Cardiac fibroblast (primary cell): Measurements from ENCODE around the gene CCDC149.
A peak's percentile ranks its signal among the peaks of the same experiment; 100 is the strongest.

ENCODE experiments used
- DNase-seq, 2 donors: peaks; one replicate each; pipeline versions ENCODE4 v3.0.0 to v3.0.0-alpha.2; 2010; ENCODE audit warnings: low read depth in 2 of 2
- H3K4me3 ChIP-seq, 2 donors: replicated peaks in 1 of 2; 1 replicate in 1 of 2; 2 replicates in 1 of 2; pipeline ENCODE4 v1.5.1; 2011; ENCODE audit warnings: low read depth in 2 of 2, low read length in 2 of 2, mild to moderate bottlenecking in 2 of 2, moderate library complexity in 1 of 2
- TF ChIP-seq, protein P1 (sequence below): IDR thresholded peaks from one replicate; pipeline ENCODE4 v1.5.1; 2011; ENCODE audit warnings: low read depth, mild to moderate bottlenecking, low read length, inconsistent platforms

The CCDC149 gene

DNA sequence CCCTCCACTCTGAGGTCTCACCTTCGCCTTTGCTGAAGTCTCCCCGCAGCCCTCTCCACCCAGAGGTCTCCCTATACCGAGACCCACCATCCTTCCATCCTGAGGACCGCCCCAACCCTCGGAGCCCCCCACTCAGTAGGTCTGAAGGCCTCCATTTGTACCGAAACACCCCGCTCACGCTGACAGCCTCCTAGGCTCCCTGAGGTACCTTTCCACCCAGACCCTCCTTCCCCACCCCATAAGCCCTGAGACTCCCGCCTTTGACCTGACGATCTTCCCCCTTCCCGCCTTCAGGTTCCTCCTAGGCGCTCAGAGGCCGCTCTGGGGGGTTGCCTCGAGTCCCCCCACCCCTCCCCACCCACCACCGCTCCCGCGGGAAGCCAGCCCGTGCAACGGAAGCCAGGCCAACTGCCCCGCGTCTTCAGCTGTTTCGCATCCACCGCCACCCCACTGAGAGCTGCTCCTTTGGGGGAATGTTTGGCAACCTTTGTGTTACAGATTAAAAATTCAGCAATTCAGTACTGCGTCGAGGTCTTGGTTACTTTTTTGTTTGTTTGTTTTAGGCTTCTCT is 112.4 kb downstream of the CCDC149 start:
- DNase-seq: peak in 1 of 2 donors; percentile 36
- H3K4me3 ChIP-seq: peak overlapping the region; percentile 6 to 30
- TF ChIP-seq, protein P1, sequence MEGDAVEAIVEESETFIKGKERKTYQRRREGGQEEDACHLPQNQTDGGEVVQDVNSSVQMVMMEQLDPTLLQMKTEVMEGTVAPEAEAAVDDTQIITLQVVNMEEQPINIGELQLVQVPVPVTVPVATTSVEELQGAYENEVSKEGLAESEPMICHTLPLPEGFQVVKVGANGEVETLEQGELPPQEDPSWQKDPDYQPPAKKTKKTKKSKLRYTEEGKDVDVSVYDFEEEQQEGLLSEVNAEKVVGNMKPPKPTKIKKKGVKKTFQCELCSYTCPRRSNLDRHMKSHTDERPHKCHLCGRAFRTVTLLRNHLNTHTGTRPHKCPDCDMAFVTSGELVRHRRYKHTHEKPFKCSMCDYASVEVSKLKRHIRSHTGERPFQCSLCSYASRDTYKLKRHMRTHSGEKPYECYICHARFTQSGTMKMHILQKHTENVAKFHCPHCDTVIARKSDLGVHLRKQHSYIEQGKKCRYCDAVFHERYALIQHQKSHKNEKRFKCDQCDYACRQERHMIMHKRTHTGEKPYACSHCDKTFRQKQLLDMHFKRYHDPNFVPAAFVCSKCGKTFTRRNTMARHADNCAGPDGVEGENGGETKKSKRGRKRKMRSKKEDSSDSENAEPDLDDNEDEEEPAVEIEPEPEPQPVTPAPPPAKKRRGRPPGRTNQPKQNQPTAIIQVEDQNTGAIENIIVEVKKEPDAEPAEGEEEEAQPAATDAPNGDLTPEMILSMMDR: no peak

DNA sequence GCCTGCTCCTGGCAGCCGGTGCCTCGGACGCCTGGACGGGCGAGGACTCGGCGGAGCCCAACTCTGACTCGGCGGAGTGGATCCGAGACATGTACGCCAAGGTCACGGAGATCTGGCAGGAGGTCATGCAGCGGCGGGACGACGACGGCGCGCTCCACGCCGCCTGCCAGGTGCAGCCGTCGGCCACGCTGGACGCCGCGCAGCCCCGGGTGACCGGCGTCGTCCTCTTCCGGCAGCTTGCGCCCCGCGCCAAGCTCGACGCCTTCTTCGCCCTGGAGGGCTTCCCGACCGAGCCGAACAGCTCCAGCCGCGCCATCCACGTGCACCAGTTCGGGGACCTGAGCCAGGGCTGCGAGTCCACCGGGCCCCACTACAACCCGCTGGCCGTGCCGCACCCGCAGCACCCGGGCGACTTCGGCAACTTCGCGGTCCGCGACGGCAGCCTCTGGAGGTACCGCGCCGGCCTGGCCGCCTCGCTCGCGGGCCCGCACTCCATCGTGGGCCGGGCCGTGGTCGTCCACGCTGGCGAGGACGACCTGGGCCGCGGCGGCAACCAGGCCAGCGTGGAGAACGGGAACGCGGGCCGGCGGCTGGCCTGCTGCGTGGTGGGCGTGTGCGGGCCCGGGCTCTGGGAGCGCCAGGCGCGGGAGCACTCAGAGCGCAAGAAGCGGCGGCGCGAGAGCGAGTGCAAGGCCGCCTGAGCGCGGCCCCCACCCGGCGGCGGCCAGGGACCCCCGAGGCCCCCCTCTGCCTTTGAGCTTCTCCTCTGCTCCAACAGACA is 113.1 kb downstream of the CCDC149 start:
- TF ChIP-seq, protein P1: no peak
- DNase-seq: no peak

DNA sequence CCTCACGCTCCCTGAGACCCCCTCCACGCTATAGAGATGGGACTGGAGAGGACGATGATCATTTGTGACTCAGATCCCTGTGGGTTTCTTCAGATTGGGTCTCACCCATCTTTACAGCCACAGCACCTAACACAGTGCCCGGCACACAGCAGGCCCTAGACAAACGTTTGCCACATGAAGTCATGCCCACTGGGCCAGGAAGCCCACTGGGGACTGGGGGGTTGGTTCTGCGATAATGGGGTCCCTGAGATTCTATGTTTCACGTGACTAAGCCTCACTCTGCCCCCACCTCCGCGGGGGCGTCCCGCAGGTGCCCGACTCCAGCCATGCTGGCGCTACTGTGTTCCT is 113.7 kb downstream of the CCDC149 start:
- no peak overlapping the region for H3K4me3 ChIP-seq
- TF ChIP-seq, protein P1: no peak
- DNase-seq: no peak

More for the DNA sequence above, 113.1 kb downstream of the CCDC149 start:
- H3K4me3 ChIP-seq: no peak overlapping the region

DNA sequence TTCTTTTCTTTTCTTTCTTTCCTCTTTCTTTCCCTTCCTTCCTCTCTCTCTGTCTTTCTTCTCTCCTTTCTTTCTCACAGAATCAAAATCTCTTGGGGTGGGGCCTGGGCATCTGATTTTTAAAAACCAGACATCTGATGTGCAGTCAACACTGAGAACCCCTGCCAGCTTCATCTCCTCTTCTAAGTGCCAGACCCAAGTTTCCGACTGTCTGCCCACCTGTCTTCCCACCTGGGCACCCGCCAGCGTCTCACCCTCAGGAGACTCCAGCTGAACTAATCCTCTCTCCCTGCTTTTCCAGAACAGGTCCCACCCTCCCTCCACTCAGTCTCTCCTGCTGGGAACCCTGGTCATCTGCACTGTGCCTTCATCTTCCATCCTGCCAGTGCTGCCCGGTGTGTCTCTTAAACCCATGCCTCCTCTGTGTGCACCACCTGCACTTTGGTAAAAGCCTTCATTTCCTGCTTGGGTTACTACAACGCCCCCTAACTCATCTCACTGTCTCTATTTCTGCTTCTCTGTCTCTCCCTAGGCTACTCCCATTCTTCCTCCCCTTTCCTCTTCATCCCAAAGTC is 114.7 kb downstream of the CCDC149 start:
- TF ChIP-seq, protein P1: no peak
- no peak for DNase-seq
- H3K4me3 ChIP-seq: no peak overlapping the region

DNA sequence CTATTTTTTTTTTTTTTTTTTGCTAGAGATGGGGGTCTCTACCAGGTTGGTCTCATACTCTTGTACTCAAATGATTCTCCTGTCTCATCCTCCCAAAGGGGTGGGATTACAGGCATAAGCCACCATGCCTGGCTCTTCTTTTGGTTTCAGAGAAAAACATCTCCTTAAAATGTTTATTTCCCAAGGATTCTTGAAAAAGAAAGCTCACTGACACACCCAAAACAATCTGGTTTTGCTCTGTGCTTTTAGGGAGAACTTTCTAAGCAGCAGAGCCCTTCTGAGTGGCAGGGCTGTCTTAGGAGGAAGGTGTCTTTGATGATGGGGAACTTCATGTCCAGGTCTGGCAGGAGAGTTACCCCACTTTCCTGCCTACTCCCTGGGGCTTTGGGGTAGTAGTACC is 116.2 kb downstream of the CCDC149 start:
- TF ChIP-seq, protein P1: no peak
- H3K4me3 ChIP-seq: no peak overlapping the region
- no peak for DNase-seq

DNA sequence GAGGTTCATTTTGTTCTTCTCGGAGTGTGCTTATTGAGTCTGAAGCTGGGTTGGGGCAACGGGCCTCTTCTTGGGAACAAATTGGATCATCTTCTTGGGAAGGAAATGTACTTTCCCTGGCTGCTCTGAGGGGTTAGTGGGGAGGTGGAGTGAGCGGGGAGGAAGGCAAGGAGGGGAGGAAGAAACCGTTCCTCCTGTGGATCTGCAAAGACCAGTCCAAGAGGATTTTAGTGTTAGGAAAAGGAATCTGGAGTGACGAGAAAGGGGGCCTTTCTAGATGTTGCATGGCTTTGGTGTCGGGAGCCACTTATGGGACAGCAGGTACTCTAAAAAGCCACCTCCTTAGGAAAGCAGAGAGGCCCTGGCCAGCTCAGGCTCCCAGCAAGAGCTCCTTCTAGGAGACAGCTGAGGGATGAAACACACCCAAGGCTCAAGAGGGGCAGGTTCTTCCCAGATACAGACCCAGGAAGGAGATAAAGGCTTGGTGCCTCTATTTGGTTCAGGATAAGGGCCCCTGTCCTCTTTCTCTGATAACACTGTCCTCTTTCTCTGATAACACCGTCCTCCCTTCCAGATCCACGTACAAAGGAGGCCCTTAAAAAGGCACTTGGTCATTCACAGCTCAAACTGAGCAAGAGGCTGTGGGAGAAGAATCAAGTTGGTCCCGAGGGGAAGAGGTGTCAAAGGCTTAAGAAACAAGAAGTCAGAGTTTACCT is 117.0 kb downstream of the CCDC149 start:
- TF ChIP-seq, protein P1: no peak
- H3K4me3 ChIP-seq: peak overlapping the region; percentile 32 to 34

More for the DNA sequence above, 117.0 kb downstream of the CCDC149 start:
- no peak for DNase-seq
